GM19372 (cell line): ENCODE data around the gene RPP25.
"Not testable (repeated sequence)": the region's sequence is repeated elsewhere in the genome, so short reads cannot be mapped to it uniquely, and the experiment has no call there.

Experiments
- ATAC-seq: cut with Tn5 transposase; IDR thresholded peaks from one replicate; pipeline ENCODE4 v1.9.1; 2021; ENCODE audit warnings: mild to moderate bottlenecking, low read depth, moderate library complexity; ENCODE audit not compliant: unreplicated experiment

Gene RPP25

DNA sequence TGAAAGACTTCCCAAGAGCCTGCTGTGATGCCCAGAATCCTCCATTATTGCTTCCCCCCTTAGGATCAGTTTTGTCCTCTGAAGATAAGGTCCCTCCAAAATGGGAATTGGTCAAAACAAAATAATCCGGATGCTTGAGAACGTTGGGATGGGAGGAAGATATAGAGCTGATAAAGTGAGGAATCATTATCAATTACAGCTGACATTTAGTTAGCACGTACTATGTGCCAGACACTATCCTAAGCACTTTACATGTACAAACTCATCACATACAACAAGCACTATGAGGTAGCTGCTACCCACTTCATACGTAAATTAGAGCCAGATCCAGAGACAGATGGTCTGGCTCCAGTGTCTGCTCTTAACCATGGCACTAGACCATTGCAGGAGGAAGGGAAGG lies 6.6 kb upstream of the RPP25 start:
- ATAC-seq, result no peak

DNA sequence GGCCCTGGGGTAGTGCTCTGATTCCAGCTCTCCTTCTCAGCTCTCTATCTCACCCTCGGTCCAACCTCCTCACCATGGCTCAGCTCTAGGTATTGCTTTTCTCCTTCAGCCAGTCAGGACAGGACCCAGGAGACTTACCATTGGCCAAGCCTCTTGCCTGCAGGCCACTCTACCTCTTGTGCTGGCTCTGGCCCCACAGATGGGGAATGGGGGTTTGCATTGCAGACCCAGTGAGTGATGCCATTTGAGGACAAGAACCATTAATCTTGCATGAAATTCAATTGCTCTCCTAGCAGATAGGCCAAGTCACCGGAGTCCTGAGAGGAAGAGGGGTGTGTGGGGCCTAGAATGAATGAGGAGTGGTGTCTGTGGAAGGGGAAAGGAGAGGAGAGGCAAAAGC lies 6.1 kb upstream of the RPP25 start:
- ATAC-seq, result no peak

DNA sequence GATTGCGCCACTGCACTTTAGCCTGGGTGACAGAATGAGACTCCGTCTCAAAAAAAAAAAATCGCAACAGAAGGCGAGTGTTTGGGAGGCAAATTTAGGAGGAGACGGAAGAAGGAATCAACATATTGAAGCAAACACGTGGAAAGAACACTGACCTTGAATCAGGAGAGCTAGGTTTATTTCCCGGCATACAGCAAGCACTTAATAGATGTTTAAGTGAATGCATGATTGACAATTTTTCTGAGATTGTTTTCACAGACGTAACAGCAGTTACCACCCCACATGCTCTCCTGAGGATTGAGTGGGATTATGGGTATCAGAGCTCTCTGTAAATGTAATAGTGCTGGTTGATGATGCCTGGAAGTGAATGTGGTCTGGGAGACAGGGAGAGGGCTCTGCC lies 5.6 kb upstream of the RPP25 start:
- no peak for ATAC-seq

DNA sequence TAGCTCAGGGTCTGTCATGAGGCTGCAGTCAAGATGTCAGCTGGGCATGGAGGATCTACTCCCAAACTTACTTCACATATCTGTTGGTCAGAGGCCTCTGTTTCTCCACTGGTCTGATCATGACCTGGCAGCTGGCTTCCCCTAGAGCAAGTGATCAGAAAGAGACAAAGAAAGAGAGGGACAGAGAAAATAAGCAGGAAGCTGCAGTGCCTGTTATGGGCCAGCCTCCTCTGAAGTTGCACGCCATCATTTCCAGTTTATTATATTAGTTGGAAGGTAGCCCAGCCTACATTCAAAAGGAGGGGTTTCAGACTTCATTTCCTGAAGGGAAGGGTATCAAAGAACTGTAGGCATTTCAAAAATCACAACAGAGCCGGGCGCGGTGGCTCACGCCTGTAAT lies 5.0 kb upstream of the RPP25 start:
- ATAC-seq, result no peak

DNA sequence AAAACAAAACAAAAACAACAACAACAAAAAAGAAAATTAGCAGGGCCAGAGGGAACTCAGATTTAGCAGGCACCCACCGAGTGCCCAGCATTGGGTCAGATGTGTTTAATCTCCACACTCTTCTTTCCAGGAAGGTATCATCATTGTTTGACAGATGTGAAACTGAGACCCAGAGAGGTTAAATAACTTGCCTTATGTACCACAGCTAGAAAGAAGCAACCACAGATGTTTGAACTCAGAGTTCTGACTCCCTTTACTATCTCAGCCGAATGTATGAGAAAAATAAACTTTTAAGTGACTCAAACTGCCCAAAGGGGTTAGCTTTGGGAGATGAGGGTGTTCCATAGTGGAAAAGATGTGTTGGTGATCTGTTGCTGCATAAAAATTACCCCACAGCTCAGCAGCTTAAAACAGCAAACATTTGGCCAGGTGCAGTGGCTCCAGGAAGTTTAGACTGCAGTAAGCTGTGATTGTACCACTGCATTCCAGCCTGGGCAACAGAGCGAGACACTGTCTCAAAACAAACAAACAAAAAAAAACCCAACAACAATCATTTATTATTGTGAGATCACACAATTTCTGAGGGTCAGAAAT lies 4.5 kb upstream of the RPP25 start:
- ATAC-seq, result no peak

DNA sequence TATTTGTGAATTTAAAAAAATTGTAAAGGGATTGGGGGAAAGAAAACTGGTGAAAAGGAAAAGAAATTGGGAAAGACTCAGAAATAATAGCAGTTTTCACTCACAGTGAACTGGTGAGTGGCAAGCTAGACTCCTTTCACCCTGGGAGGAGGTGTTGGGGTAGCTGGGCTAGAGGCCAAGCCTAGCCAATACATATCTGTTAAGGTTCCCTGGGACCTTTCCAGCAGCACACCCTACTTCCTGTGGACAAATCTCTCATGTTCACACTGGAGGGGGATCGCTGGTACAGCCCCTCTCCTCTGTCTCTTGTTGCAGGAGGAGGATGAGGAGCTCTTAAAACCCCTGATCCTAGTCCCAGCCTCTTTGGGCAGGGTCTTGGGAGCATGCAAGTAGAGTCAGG lies 3.7 kb upstream of the RPP25 start:
- no peak for ATAC-seq

DNA sequence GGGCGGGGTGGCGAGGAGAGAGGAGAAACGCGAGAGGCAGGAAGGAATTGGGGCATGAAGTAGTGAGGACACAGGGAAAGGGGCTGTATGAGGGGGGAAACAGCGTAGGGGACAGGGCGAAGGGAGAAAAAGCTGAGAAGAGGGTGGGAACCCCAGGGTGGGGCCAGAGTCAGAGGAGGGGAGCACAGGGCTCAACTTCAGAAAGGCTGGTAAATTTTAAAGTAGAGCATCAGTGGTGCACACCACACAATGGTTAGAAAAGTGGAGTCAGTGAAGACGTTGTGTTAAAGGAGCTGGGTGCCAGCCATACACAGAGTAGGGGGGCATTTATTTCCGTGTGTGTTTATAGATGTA lies 3.0 kb upstream of the RPP25 start:
- ATAC-seq, result no peak

DNA sequence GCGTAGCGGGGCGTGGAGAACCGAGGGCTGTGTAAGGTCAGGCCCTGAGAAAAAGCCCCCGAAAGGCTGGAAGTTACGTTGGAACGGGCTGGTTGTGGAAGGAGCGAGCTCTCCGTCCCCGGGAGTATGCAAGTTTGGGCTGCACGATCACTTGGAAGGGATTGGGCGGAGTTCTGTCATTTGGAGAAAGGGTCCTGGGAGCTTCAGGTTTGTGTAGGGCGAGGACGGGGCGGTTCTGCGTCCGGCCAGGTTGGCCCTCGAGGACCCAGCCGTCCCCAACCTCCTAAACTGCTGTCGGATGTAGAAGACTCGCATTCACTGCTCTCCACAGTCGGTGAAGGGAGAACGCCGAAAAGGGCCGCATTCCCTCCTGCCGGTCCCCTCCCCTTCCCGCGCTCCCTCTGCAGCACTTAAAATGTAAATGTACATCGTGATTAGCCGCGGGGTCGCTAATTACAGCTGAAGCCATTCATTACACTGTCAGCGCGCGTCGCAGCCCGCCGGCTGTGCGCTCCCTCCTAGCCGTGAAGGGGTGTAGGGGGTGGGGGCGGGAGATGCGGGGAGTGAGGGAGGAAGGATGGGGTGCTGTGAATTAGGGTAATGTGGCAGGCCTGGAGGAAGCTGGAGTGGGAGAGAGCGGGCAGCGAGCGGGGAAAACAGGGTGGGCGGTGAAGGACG lies 2.5 kb upstream of the RPP25 start:
- ATAC-seq, result no peak

DNA sequence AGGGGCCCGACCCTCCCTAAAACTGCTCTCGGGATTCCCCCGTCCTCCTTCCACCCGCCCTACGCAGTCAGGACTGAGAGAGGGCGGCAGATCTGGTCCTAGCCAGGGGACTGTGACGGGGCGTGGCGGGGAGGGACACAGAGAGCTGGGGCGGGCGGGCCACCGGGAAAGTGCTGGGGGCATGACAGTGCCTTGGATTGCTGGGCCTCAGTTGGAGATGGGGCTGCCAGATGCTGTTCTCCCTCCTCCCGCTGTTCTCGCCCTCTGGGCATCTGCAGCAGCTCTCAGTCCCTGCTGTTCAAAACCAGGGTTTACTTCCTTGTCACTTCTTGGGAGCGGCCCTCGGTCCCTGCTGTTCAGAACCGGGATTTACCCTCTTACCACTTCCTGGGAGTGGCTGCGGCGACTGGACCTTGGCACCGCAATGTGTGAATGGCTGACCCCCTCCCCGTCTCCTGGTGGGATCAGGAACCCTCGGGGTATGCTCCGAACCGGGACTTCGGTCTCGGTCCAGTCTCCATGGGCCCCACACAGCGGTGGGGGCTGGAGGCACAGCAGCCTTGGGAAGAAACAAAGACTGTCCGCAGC lies 1.8 kb upstream of the RPP25 start:
- ATAC-seq, result no peak

DNA sequence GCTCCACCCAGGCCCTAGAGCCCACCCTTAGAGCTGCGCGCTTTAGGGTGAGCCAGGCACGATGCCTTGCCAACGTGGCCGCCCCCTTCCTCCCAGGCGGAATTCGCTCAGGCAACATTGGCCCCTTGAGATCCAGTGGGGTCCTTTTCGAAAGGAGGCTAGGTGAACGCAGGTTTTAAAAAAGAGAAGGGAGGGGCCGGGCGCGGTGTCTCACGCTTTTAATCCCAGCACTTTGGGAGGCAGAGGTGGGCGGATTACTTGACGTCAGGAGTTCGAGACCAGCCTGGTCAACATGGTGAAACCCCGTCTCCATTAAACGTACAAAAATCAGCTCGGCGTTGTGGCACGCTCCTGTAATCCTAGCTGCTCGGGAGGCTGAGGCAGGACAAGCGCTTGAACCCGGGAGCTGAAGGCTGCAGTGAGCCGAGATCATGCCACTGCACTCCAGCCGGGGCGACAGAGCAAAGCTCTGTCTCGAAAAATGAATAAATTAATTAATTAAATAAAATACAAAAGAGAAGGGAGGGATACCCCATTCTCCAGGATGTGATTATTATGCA lies 984 bp upstream of the RPP25 start:
- no peak for ATAC-seq

DNA sequence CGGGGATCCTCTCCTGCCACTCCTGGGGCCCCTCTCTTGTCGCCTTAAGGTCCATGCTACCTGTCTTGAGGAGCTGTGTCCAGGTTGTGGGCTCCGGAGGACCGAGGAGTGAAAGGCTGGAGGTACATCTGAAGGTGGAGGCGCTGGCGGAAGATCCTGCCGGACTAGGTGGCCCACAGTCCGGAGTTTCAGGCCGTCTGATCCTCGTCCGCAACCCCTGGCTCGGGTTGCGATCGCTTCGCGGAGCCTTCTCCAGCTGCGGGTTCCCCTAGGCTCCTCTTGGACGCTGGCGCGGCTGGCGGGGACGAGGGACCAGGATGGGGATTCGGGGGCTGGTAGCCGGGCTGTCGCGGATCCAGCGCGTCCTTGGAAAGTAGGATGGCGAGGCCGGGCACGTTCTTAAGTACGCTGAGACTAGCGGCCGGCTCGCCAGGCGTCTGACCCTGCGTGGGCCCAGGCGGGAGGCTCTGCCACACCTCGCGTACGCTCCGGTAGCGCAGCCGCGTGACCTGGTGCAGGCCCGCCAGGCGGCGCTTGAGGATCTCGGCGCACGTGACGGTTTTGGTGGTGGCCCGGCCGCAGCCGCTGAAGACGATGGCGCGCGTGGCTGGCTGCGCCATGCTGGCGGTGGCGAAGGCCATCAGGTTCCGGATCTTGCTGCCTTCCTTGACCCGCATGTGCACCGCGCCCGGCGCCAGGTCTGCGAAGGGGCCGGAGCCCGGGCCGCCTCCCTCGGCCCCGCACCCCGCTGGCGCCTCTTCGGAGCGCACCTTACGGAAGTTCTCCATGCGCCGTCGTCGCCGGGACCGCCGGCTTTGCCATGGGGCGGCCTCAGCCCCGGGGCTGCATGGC lies 550 bp downstream of the RPP25 start:
- ATAC-seq, result peak; percentile 47

DNA sequence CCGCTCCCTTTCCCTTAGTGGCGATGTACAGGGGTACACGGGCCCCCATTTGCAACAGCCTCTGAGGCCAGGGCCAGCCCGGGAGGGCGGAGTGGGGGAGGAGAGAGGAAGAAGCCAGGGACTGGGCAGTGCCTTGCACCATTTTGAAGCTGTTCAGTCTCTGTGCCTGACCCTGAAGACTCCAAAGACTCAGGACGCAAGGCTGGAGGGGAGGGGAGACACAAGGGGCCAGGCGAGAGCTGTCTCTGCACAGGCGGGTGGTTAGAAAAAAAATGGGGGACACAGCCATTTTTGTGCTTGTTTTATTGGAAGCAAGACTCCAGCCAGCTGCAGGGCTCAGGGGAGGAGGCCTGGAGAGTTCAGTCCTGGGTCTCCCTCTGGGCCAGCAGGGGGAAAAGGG lies 1.6 kb downstream of the RPP25 start:
- ATAC-seq, result no peak

DNA sequence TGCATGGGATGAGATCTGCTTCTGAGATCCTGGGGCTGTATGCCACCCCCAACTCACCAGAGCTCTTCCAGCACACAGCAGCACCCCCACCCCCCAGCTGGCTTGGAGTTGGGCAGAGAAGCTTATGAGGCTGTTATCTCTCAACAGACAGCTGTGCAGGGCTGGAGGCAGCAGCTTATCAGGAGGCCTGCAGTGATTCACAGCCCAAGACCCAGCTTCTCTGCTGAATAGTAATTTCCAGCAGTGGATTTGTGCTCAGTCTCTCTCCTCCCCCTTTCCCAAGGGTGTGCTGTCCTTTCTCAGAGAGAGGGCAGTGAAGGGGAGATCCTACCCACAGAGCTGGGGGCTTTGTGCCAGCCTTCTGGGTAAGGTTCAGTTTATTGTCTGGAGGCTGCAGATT lies 2.1 kb downstream of the RPP25 start:
- ATAC-seq, result no peak

DNA sequence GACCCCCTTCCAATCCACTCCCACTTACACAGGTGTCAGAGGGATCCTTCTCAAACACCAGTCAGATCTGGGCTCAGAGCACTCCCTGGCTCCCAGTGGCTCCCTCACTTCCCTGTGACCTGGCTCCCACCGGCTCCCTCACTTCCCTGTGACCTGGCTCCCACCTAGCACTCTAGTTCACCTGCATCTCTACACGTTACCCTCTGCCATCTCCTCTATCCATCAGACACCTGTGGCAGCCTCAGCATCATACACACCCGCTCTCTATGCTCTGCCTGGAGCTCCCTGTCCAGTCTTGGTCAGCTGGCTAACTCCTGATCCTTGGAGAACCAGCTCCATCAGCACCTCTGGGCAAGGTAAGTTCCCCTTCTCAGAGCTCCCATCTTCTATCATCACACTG lies 5.6 kb downstream of the RPP25 start:
- no peak for ATAC-seq

DNA sequence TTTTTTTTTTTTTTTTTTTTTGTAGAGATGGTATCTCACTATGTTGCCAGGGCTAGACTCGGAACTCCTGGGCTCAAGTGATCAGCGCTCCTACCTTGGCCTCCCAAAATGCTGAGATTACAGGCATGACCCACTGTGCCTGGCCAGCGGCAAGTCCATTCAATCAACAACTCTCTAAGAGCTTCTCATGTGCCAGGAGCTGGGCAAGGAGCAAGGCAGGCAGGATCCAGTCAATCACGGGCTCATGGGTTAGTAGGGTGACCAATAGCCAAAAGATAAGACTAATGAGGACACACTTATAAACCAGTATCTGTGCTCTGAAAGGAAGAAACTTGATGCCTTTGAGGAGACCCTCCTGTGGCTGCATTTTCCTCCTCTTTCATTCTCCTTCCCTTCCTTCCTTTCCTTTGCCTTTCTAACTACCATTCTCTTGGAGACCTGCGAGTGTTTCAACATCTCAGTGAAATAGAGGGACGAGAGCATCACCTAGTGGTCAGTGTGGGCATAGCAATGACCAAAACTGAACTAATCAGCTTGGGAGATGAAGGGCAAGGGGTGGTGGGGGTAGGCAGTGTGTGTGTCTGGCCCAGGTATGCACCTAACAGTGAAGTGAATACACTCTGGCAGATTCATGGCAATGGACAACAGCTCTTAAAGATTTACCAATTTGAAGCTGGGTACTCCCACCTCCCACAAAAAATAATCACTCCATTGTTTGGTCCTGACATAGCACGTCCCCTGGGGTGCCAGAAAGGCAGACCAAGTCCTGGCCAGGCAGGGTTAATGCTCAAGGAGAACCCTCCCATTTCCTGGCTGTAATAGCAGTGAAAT lies 6.3 kb downstream of the RPP25 start:
- ATAC-seq, result no peak

DNA sequence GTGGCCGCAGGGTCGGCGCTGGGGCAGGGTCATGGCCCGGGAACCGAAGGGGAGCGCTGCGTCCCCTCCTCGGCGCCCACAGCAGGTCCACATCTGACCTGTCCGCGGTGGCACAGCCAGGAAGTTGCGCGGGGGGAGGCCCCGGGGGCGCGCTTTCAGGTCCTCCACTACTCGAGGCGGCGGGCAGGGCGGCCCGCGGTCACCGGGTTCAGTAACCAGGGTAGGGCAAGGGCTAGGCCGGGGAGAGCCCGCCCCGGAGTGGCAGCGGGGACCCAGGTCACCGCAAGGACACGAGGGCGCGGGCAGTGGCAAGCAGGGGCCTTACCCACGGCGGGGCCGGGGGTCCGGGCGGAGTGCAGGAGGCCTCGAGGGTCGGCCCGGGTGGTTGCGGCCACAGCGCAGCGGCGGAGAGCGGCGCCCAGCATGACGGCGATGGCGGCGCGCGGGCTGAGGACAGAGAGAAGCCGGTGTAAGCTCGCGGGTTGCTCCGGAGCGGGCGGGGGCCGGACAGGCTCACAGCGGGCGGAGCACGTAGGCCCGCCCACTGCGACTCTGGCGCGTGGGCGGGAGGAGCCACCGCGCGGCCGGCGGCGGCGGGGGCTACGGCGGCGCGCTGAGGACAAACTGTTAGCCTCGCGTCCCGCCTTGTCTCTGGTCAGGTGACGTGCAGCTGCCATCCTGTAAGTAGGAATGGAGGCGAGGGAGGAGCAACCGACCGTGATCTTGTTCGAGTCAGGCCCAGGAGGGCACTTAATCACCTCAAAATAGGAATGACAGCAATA lies 18.8 kb downstream of the RPP25 start, which contains the start of gene COX5A:
TSS of gene COX5A (minus strand) at position 484 of the 782 bp plus-strand sequence. CDS start at position 425, 59 bp downstream.
- ATAC-seq, result peak; percentile 86

DNA sequence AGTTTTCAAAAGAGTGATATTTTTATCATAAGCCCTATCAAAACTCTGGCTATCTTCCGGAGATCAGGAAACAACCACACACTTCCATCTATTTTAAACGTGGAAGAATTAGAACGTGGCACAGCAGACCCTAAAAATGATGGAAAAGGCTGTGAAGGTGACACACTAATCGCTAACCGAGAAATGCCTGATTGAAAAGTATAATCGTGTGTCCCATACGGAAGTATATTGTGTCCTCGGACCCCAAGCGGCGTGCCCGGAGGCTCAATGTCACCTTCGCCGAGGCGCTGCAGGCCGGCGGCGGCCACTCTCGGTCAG lies 19.3 kb downstream of the RPP25 start:
- no peak for ATAC-seq

DNA sequence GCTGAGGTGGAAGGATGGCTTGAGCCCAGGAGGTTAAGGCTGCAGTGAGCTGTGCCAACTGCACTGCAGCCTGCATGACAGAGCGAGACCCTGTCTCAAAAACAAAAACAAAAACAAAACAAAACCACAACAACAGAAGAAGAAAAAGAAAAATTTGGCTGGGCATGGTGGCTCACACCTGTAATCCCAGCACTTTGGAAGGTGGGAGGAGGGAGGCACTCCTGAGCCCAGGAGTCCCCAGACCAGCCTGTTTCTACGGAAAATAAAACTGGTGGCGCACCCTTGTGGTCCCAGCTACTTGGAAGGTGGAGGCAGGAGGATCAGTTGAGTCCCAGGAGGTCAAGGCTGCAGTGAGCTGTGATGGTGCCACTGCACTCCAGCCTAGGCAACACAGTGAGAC lies 21.4 kb downstream of the RPP25 start:
- not testable (repeated sequence) for ATAC-seq

DNA sequence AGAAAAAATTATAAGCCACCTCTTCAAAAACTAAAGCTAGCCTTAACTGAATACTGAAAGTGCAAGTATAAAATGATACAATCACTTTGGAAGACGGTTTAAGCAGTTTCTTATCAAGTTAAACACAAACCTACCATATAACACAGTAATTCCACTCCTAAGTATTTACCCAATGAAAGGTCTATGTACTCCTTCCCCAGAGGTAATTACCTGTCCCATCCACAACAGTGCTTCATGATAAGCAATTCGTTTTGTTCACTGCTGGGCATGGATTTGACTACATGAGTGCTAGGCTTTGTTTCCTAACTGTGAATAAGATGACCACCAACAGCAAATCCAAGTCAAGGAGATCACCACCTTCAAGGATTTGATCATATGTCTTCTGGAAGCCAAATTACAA lies 23.0 kb downstream of the RPP25 start:
- no peak for ATAC-seq

DNA sequence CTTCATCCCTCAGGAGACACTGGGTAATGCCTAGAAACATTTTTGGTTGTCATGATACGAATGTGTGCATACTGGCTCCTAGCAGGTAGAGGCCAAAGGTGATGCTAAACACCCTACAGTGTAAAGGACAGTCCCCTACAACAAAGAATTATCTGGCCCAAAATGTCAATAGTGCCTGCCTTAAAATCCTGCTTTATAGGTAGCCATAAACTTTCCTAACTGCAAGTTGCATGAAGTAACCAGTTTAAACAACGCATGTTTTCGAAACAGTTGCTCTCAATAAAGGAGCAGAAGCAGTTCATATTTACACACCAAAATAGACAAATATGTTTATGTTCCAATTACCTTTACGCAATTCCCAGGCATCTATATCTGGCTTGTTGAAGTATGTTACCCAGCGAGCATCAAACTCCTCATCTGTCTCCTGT lies 27.8 kb downstream of the RPP25 start:
- ATAC-seq, result no peak
